Gastrocnemius medialis (tissue), 4 donors: ENCODE data around the gene NFAM1. TPM values are rescaled to one million over a fixed set of nuclear protein-coding genes. Genes with fewer than 3 reads are reported as not detected.

Source experiments
- ATAC-seq, 2 donors: fragments of 150-250 bp; one replicate each; pipeline ENCODE4 v1.9.1; 2016
- DNase-seq, 2 donors: peaks; one replicate each; pipeline ENCODE4 v3.0.0-alpha.2; 2019
- H3K27ac ChIP-seq, 4 donors: fragments of 200-600 bp; sonication (generic); 1 replicate in 1 of 4; 2 replicates in 3 of 4; pipeline ENCODE4 v1.5.1; 2016 to 2018; ENCODE audit warnings: mild to moderate bottlenecking in 2 of 4, moderate library complexity in 1 of 4
- H3K27me3 ChIP-seq, 3 donors: fragments of 200-600 bp; sonication (generic) in 2 of 3; 1 replicate in 1 of 3; 2 replicates in 2 of 3; pipeline versions ENCODE4 v1.5.1 to v1.6.0; 2016 to 2019; ENCODE audit warnings: mild to moderate bottlenecking in 1 of 3, moderate library complexity in 1 of 3
- H3K36me3 ChIP-seq, 2 donors: fragments of 200-600 bp; sonication (generic) in 1 of 2; one replicate each; pipeline ENCODE4 v1.5.1; 2017 to 2018
- H3K4me1 ChIP-seq, 2 donors: fragments of 200-600 bp; sonication (generic) in 1 of 2; one replicate each; pipeline ENCODE4 v1.5.1; 2016 to 2017; ENCODE audit warnings: mild to moderate bottlenecking in 2 of 2
- H3K4me3 ChIP-seq, 4 donors: fragments of 200-600 bp; sonication (generic) in 3 of 4; 1 replicate in 1 of 4; 2 replicates in 3 of 4; pipeline ENCODE4 v1.5.1; 2016 to 2019; ENCODE audit warnings: mild to moderate bottlenecking in 2 of 4
- H3K9me3 ChIP-seq, 3 donors: fragments of 200-600 bp; sonication (generic) in 2 of 3; 1 replicate in 1 of 3; 2 replicates in 2 of 3; pipeline ENCODE4 v1.5.1; 2016 to 2019
- CTCF ChIP-seq, 5 experiments: fragments of 450-650 bp in 3 of 5; fragments of 200-600 bp in 2 of 5; sonication (generic) in 2 of 5; IDR thresholded peaks in 4 of 5; conservative IDR thresholded peaks in 1 of 5; 1 replicate in 4 of 5; 2 replicates in 1 of 5; pipeline ENCODE4 v1.5.1; 2016 to 2019; ENCODE audit warnings: antibody characterized with exemption in 5 of 5, mild to moderate bottlenecking in 3 of 5, moderate library complexity in 3 of 5
- POLR2A ChIP-seq, 2 donors: fragments of 450-650 bp; IDR thresholded peaks; one replicate each; pipeline ENCODE4 v1.6.1; 2017; ENCODE audit warnings: antibody characterized with exemption in 2 of 2, mild to moderate bottlenecking in 2 of 2, moderate library complexity in 2 of 2
- in situ Hi-C, 4 donors: fragments of 200-750 bp; cut with MboI; loops; one replicate each; pipeline versions ENCODE4 v1.15.0 to v1.8.0; 2017; ENCODE audit warnings: low sequenced_read_pairs in 4 of 4
- intact Hi-C: fragments of 100-400 bp; cut with DNase I; formaldehyde crosslinking; loops from one replicate; pipeline ENCODE4 v1.15.1; 2023; ENCODE audit warnings: low total_unique reads
- total RNA-seq, 4 donors: library from RNA; depleted of rRNA; stranded (reverse); fragments of >200 nt; gene quantifications; one replicate each; pipeline versions ENCODE4 v1.1.0 to v1.2.3, GENCODE V29; 2016

Gene NFAM1
- total RNA-seq, 4 donors from 2014 or later: 0.20 to 0.59 (median 0.58) TPM; not detected in 1

- no peak overlapping the region for H3K27ac ChIP-seq
- intact Hi-C loops (no loop called here), in situ Hi-C loops (no loop called here)
- no peaks in the 10 kb centered on the region for H3K27me3 ChIP-seq
- ATAC-seq (no peak), DNase-seq (no peak)
- TF ChIP-seq POLR2A (IDR thresholded peaks at IDR 0.05) (no peak), CTCF (IDR thresholded peaks at IDR 0.05 in 4 of 5, conservative IDR thresholded peaks at IDR 0.05 in 1 of 5) (no peak)
- H3K4me1 ChIP-seq: no peaks in the 10 kb centered on the region
- no peaks in the 10 kb centered on the region for H3K9me3 ChIP-seq
- H3K4me3 ChIP-seq: no peak overlapping the region
- H3K36me3 ChIP-seq: no peaks in the 10 kb centered on the region
Measured at GRCh38 chr22:42410708-42411107, 21.5 kb downstream of the NFAM1 start.

GRCh38 chr22:42408810-42409529 is 23.2 kb downstream of the NFAM1 start:
- DNase-seq (no peak), ATAC-seq (no peak)
- H3K27me3 ChIP-seq: no peaks in the 10 kb centered on the region
- intact Hi-C loops: no loop called here
- H3K9me3 ChIP-seq: no peaks in the 10 kb centered on the region
- no peaks in the 10 kb centered on the region for H3K36me3 ChIP-seq
- no peak for TF ChIP-seq POLR2A (IDR thresholded peaks at IDR 0.05)
- no peak for TF ChIP-seq CTCF (IDR thresholded peaks at IDR 0.05 in 4 of 5, conservative IDR thresholded peaks at IDR 0.05 in 1 of 5)
- H3K4me3 ChIP-seq: no peak overlapping the region
- H3K27ac ChIP-seq: no peak overlapping the region
- no peaks in the 10 kb centered on the region for H3K4me1 ChIP-seq
- in situ Hi-C loops: no loop called here

- Histone ChIP-seq H3K4me1 (no peaks in the 10 kb centered on the region), H3K4me3 (no peak overlapping the region), H3K27ac (no peak overlapping the region), H3K9me3 (no peaks in the 10 kb centered on the region), H3K27me3 (no peaks in the 10 kb centered on the region), H3K36me3 (no peaks in the 10 kb centered on the region)
- DNase-seq (no peak), ATAC-seq (no peak)
- intact Hi-C loops: no loop called here
- in situ Hi-C loops: no loop called here
- no peak for TF ChIP-seq POLR2A (IDR thresholded peaks at IDR 0.05)
- TF ChIP-seq CTCF (IDR thresholded peaks at IDR 0.05 in 4 of 5, conservative IDR thresholded peaks at IDR 0.05 in 1 of 5): no peak
Measured at GRCh38 chr22:42408276-42408675, 23.9 kb downstream of the NFAM1 start.

- TF ChIP-seq POLR2A (IDR thresholded peaks at IDR 0.05) (no peak), CTCF (IDR thresholded peaks at IDR 0.05 in 4 of 5, conservative IDR thresholded peaks at IDR 0.05 in 1 of 5) (no peak)
- H3K27me3 ChIP-seq: no peaks in the 10 kb centered on the region
- no peak for DNase-seq
Measured at GRCh38 chr22:42404266-42404665, 27.9 kb downstream of the NFAM1 start.

More at GRCh38 chr22:42404266-42404665, 27.9 kb downstream of the NFAM1 start:
- intact Hi-C loops: no loop called here
- Histone ChIP-seq H3K4me1 (no peaks in the 10 kb centered on the region), H3K36me3 (no peaks in the 10 kb centered on the region), H3K27ac (no peak overlapping the region), H3K9me3 (no peaks in the 10 kb centered on the region), H3K4me3 (no peak overlapping the region)
- no peak for ATAC-seq
- in situ Hi-C loops: no loop called here
